ENCODE data around the gene SPRR2B.

GRCh38 chr1:153095764-153096163, 24.4 kb upstream of the SPRR2B start:
- TF ChIP-seq, protein P1, sequence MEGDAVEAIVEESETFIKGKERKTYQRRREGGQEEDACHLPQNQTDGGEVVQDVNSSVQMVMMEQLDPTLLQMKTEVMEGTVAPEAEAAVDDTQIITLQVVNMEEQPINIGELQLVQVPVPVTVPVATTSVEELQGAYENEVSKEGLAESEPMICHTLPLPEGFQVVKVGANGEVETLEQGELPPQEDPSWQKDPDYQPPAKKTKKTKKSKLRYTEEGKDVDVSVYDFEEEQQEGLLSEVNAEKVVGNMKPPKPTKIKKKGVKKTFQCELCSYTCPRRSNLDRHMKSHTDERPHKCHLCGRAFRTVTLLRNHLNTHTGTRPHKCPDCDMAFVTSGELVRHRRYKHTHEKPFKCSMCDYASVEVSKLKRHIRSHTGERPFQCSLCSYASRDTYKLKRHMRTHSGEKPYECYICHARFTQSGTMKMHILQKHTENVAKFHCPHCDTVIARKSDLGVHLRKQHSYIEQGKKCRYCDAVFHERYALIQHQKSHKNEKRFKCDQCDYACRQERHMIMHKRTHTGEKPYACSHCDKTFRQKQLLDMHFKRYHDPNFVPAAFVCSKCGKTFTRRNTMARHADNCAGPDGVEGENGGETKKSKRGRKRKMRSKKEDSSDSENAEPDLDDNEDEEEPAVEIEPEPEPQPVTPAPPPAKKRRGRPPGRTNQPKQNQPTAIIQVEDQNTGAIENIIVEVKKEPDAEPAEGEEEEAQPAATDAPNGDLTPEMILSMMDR (IDR thresholded peaks at IDR 0.05), result no peak
- TF ChIP-seq POLR2A (IDR thresholded peaks at IDR 0.05), result no peak

Data from Peyer's patch (tissue), 4 donors.